ENCODE results near the gene ELK3. TPM values are rescaled to one million over a fixed set of nuclear protein-coding genes. Genes with fewer than 3 reads are reported as not detected.

ELK3 gene
- total RNA-seq, 1 donor from 2014 or later: 3.7 TPM

- Mint-ChIP-seq H3K27ac (ENCODE audit: unreplicated experiment) (peak overlapping the region; percentile 77), H3K36me3 (ENCODE audit: unreplicated experiment) (no peaks in the 10 kb centered on the region), H3K9me3 (ENCODE audit: unreplicated experiment) (peaks cover 2% of the 10 kb centered on the region), H3K4me3 (ENCODE audit: unreplicated experiment) (no peak overlapping the region), H3K27me3 (ENCODE audit: unreplicated experiment) (peaks cover 2% of the 10 kb centered on the region), H3K4me1 (ENCODE audit: low read depth, unreplicated experiment) (peaks cover 42% of the 10 kb centered on the region)
- no peak for TF ChIP-seq CTCF (IDR thresholded peaks at IDR 0.05; ENCODE audit: partially characterized antibody, unreplicated experiment)
- no peak for DNase-seq
Observed at GRCh38 chr12:96212456-96213375, 18.5 kb downstream of the ELK3 start.

GRCh38 chr12:96213869-96214268, 19.7 kb downstream of the ELK3 start:
- peaks cover 2% of the 10 kb centered on the region for H3K27me3 Mint-ChIP-seq (ENCODE audit: unreplicated experiment)
- H3K4me3 Mint-ChIP-seq (ENCODE audit: unreplicated experiment): no peak overlapping the region
- peaks cover 38% of the 10 kb centered on the region for H3K4me1 Mint-ChIP-seq (ENCODE audit: low read depth, unreplicated experiment)
- peaks cover 2% of the 10 kb centered on the region for H3K9me3 Mint-ChIP-seq (ENCODE audit: unreplicated experiment)
- no peak overlapping the region for H3K27ac Mint-ChIP-seq (ENCODE audit: unreplicated experiment)
- no peak for TF ChIP-seq CTCF (IDR thresholded peaks at IDR 0.05; ENCODE audit: partially characterized antibody, unreplicated experiment)
- no peak for DNase-seq
- no peaks in the 10 kb centered on the region for H3K36me3 Mint-ChIP-seq (ENCODE audit: unreplicated experiment)

- no peak for TF ChIP-seq CTCF (IDR thresholded peaks at IDR 0.05; ENCODE audit: partially characterized antibody, unreplicated experiment)
- Mint-ChIP-seq H3K9me3 (ENCODE audit: unreplicated experiment) (no peaks in the 10 kb centered on the region), H3K4me3 (ENCODE audit: unreplicated experiment) (no peak overlapping the region), H3K27ac (ENCODE audit: unreplicated experiment) (no peak overlapping the region), H3K36me3 (ENCODE audit: unreplicated experiment) (no peaks in the 10 kb centered on the region), H3K27me3 (ENCODE audit: unreplicated experiment) (peaks cover 3% of the 10 kb centered on the region), H3K4me1 (ENCODE audit: low read depth, unreplicated experiment) (peaks cover 33% of the 10 kb centered on the region)
- no peak for DNase-seq
Observed at GRCh38 chr12:96215919-96216273, 21.7 kb downstream of the ELK3 start.

DNA sequence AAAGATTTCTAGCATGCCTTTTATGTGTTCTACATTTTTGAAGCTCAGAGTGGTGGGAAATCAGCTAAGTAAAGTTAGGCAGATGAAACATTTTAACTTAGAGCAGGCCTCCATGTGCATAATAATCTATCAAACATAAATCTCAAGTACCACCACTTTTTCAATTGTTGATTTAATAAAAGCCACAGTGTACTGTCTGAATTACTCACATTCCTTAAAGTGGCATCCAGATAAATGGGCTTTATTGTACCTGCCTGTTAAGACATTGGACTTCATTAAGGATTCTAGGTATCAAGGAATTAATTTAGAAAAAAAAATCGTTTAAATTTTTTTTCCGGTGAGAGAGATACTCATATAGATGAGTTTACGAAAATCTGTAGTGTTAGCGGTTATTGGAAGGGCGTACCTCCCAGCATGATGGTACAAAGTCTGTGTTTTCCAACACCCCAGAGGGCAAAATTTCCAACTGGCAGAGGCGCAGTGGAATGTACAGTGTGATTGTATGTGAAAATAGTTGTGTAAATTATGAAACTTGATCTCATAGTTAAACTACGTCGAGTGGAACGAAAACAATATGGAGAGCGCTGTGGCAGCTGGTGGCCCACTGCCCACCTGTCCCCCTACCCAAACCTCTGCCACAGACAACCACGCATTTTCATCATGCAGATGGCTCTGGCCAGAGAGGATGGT, 25.0 kb downstream of the ELK3 start:
- no peak overlapping the region for H3K4me3 Mint-ChIP-seq (ENCODE audit: unreplicated experiment)
- H3K27ac Mint-ChIP-seq (ENCODE audit: unreplicated experiment): no peak overlapping the region
- H3K4me1 Mint-ChIP-seq (ENCODE audit: low read depth, unreplicated experiment): peaks cover 21% of the 10 kb centered on the region
- TF ChIP-seq CTCF (IDR thresholded peaks at IDR 0.05; ENCODE audit: partially characterized antibody, unreplicated experiment): no peak
- no peaks in the 10 kb centered on the region for H3K9me3 Mint-ChIP-seq (ENCODE audit: unreplicated experiment)
- H3K36me3 Mint-ChIP-seq (ENCODE audit: unreplicated experiment): no peaks in the 10 kb centered on the region
- peaks cover 3% of the 10 kb centered on the region for H3K27me3 Mint-ChIP-seq (ENCODE audit: unreplicated experiment)
- DNase-seq: no peak

All from glutamatergic neuron (in vitro differentiated cells).